ENCODE results near the gene CD19.

DNA sequence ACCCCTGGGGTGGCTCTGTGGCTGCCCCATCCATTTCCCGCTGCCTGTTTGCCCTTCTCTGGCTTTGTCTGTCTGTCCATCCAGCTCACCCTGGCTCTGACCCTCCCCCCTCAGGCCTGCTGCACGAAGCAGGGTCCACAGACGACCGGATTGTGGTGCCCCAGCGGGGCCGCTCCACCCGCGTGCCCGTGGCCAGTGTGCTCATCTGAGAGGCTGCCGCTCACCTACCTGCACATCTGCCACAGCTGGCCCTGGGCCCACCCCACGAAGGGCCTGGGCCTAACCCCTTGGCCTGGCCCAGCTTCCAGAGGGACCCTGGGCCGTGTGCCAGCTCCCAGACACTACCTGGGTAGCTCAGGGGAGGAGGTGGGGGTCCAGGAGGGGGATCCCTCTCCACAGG, 52.3 kb downstream of the CD19 start:
- TF ChIP-seq CTCF (IDR thresholded peaks at IDR 0.05; ENCODE audit: low read depth, low read length) (no peak), POLR2A (IDR thresholded peaks at IDR 0.05; ENCODE audit: extremely low read depth, insufficient read length) (no peak), MAX (IDR thresholded peaks at IDR 0.05; ENCODE audit: low read depth, low read length) (no peak), MYC (IDR thresholded peaks at IDR 0.05; ENCODE audit: low read depth, low read length) (no peak)

Data from NB4 (cell line).